IMR-90 (cell line): Measurements from ENCODE around the gene OR2B6. TPM values are rescaled to one million over a fixed set of nuclear protein-coding genes. Genes with fewer than 3 reads are reported as not detected.

ENCODE experiments used
- ATAC-seq: fragments of 200-7000 bp; cut with Tn5 transposase; 2 replicates; pipeline ENCODE4 v1.9.1; 2020; ENCODE audit warnings: low read depth, mild to moderate bottlenecking, moderate library complexity
- BruUV-seq: library from RNA; stranded (reverse); fragments of 400-500 nt; replicated peaks from 2 replicates; lab custom pipeline; 2021; lab: Mats Ljungman, UMichigan
- CTCF ChIA-PET: fragments of 300-600 bp; formaldehyde crosslinking; extraction: SDS; loops from one replicate; lab custom pipeline; 2021; ENCODE audit warnings: antibody characterized with exemption; lab: Yijun Ruan, JAX
- POLR2A ChIA-PET: fragments of 300-600 bp; sonication (Branson Sonifier 250); formaldehyde crosslinking; loops from one replicate; lab custom pipeline; 2022; ENCODE audit warnings: antibody characterized with exemption; ENCODE audit not compliant: unreplicated experiment; lab: Charles Lee
- DNase-seq: peaks from one replicate; pipeline ENCODE4 v3.0.0; 2013
- H2AFZ ChIP-seq: replicated peaks from 2 replicates; pipeline ENCODE3; 2013; ENCODE audit warnings: low read length, mild to moderate bottlenecking; ENCODE audit not compliant: poor library complexity
- H2AK5ac ChIP-seq: 2 replicates; pipeline ENCODE4 v1.6.1; 2013; ENCODE audit warnings: low read depth, low read length, inconsistent platforms
- H2AK9ac ChIP-seq: replicated peaks from 2 replicates; pipeline ENCODE3; 2013; ENCODE audit warnings: mild to moderate bottlenecking, low read depth, low read length, moderate library complexity; ENCODE audit not compliant: poor library complexity
- H2BK120ac ChIP-seq: 2 replicates; pipeline ENCODE4 v1.6.1; 2013; ENCODE audit warnings: low read depth, low read length, inconsistent platforms
- H2BK15ac ChIP-seq: 3 replicates; pipeline ENCODE4 v1.6.1; 2013; ENCODE audit warnings: low read depth, low read length, inconsistent platforms
- H2BK20ac ChIP-seq: 2 replicates; pipeline ENCODE4 v1.6.1; 2013; ENCODE audit warnings: low read depth, mild to moderate bottlenecking, inconsistent platforms, low read length, moderate library complexity
- H2BK5ac ChIP-seq: 2 replicates; pipeline ENCODE4 v1.6.1; 2013; ENCODE audit warnings: mild to moderate bottlenecking, low read depth, low read length, inconsistent platforms; ENCODE audit not compliant: poor library complexity, severe bottlenecking
- H3K14ac ChIP-seq: replicated peaks from 2 replicates; pipeline ENCODE4 v1.6.1; 2013; ENCODE audit warnings: low read depth, low read length, inconsistent platforms
- H3K18ac ChIP-seq: 2 replicates; pipeline ENCODE4 v1.6.1; 2013; ENCODE audit warnings: low read depth, low read length, control low read depth
- H3K23ac ChIP-seq: 2 replicates; pipeline ENCODE4 v1.6.1; 2013; ENCODE audit warnings: low read depth, low read length, inconsistent platforms
- H3K27ac ChIP-seq: 2 replicates; pipeline ENCODE4 v1.5.1; 2013; ENCODE audit warnings: mild to moderate bottlenecking, control low read depth, low read length; ENCODE audit not compliant: insufficient read depth
- H3K27me3 ChIP-seq: 2 replicates; pipeline ENCODE4 v1.6.1; 2013; ENCODE audit warnings: low read length; ENCODE audit not compliant: control insufficient read depth, insufficient read depth
- H3K36me3 ChIP-seq: 2 replicates; pipeline ENCODE4 v1.6.1; 2013; ENCODE audit warnings: low read length, mixed read lengths; ENCODE audit not compliant: control insufficient read depth, insufficient read depth
- H3K4ac ChIP-seq: 2 replicates; pipeline ENCODE4 v1.6.1; 2013; ENCODE audit warnings: low read depth, low read length, inconsistent platforms
- H3K4me1 ChIP-seq: 2 replicates; pipeline ENCODE4 v1.6.1; 2013; ENCODE audit warnings: low read length, mixed read lengths; ENCODE audit not compliant: control insufficient read depth, insufficient read depth
- H3K4me2 ChIP-seq: 2 replicates; pipeline ENCODE4 v1.6.1; 2013; ENCODE audit warnings: low read depth, mild to moderate bottlenecking, control low read depth, low read length, moderate library complexity
- H3K4me3 ChIP-seq: 2 replicates; pipeline ENCODE4 v1.5.1; 2013; ENCODE audit warnings: low read depth, mild to moderate bottlenecking, control low read depth, low read length, moderate library complexity; ENCODE audit not compliant: insufficient read depth
- H3K56ac ChIP-seq: 2 replicates; pipeline ENCODE4 v1.6.1; 2013; ENCODE audit warnings: low read length, inconsistent platforms; ENCODE audit not compliant: insufficient read depth; ENCODE audit errors: extremely low read depth
- H3K79me1 ChIP-seq, 2 experiments: 2 replicates each; pipeline ENCODE4 v1.6.1; 2013; ENCODE audit warnings: low read length in 2 of 2, inconsistent platforms in 1 of 2, low read depth in 1 of 2
- H3K9ac ChIP-seq: 2 replicates; pipeline ENCODE4 v1.6.1; 2013; ENCODE audit warnings: low read depth, low read length, control low read depth
- H3K9me1 ChIP-seq: 2 replicates; pipeline ENCODE4 v1.6.1; 2013; ENCODE audit warnings: low read length, inconsistent platforms; ENCODE audit not compliant: insufficient read depth
- H3K9me3 ChIP-seq: 2 replicates; pipeline ENCODE4 v1.6.1; 2013; ENCODE audit warnings: low read length; ENCODE audit not compliant: control insufficient read depth, insufficient read depth
- H4K20me1 ChIP-seq: 2 replicates; pipeline ENCODE4 v1.6.1; 2013; ENCODE audit warnings: low read length, inconsistent platforms; ENCODE audit not compliant: insufficient read depth
- H4K5ac ChIP-seq: 2 replicates; pipeline ENCODE4 v1.6.1; 2013; ENCODE audit warnings: mild to moderate bottlenecking, low read depth, low read length, control low read depth
- H4K8ac ChIP-seq, 2 experiments: 2 replicates each; pipeline ENCODE4 v1.6.1; 2013; ENCODE audit warnings: low read depth in 2 of 2, low read length in 2 of 2, control low read depth in 1 of 2, inconsistent platforms in 1 of 2
- H4K91ac ChIP-seq: 2 replicates; pipeline ENCODE4 v1.6.1; 2013; ENCODE audit warnings: low read depth, low read length, inconsistent platforms; ENCODE audit not compliant: insufficient read depth
- RCOR1 ChIP-seq: IDR thresholded peaks from 2 replicates; pipeline ENCODE4 v1.6.1; 2012; ENCODE audit warnings: mild to moderate bottlenecking, low read length, improper control_type of control experiment; ENCODE audit not compliant: insufficient replicate concordance
- RFX5 ChIP-seq: IDR thresholded peaks from 2 replicates; pipeline ENCODE4 v1.8.0; 2012; ENCODE audit warnings: low read depth, mild to moderate bottlenecking, low read length, moderate library complexity
- WGBS, 2 experiments: methylation state at CpG; one replicate each; pipeline versions ENCODE4 v1.1.5 to v1.1.7; 2013; ENCODE audit warnings: missing lambda C conversion rate in 2 of 2; ENCODE audit not compliant: insufficient read length in 1 of 2; ENCODE audit errors: extremely low coverage in 2 of 2; 5-methylcytosine and 5-hydroxymethylcytosine counted together
- dilution Hi-C: fragments of 300-500 bp; cut with HindIII; formaldehyde crosslinking; loops from one replicate; pipeline ENCODE4 v1.14.3; 2018; ENCODE audit warnings: low sequenced_read_pairs; ENCODE audit not compliant: unreplicated experiment
- in situ Hi-C: fragments of 300-500 bp; cut with MboI; formaldehyde crosslinking; loops from 3 replicates; pipeline ENCODE4 v1.14.3; 2019; ENCODE audit warnings: low sequenced_read_pairs, inconsistent platforms, mixed read lengths
- intact Hi-C: fragments of 100-400 bp; cut with micrococcal nuclease; formaldehyde crosslinking; loops from 2 replicates; pipeline ENCODE4 v1.10.0; 2022
- polyA plus RNA-seq, 3 experiments: library from polyadenylated mRNA; depleted of rRNA; stranded (reverse); fragments of >200 nt; gene quantifications; 2 replicates each; pipeline ENCODE4 v1.2.3, GENCODE V29; 2012; ENCODE audit warnings: low replicate concordance in 1 of 3
- total RNA-seq: library from RNA; depleted of rRNA; stranded (reverse); fragments of >200 nt; gene quantifications from 2 replicates; pipeline ENCODE4 v1.2.3, GENCODE V29; 2012

Gene OR2B6
- total and polyA plus RNA-seq, 2 of the 4 experiments (the other 2 are of a cell fraction), result not detected

DNA sequence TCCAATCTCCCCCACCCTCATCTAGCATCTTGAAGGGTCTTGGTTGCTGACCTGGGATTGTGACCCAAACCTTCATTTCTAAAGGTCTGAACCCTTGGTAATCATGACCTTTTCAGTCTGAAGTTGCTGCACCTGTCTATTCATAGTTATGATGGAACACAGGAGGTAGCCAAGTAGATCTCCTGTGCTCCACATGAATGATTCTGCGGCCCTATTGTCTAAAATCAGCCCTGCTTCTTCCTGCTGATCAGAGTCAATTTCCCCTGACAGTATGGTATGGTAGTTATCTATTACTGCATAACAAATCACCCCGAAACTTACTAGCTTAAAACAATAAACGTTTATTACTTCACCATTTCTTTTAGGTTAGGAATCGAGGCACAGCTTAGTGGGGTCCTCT, 9.0 kb downstream of the OR2B6 start:
- Histone ChIP-seq H2BK15ac (no peak overlapping the region), H3K9me3 (no peaks in the 10 kb centered on the region), H3K4ac (no peak overlapping the region), H2AFZ (no peak overlapping the region), H3K36me3 (no peaks in the 10 kb centered on the region), H3K4me2 (no peak overlapping the region), H2BK120ac (no peak overlapping the region), H3K79me1 (no peaks in the 10 kb centered on the region), H3K9me1 (no peaks in the 10 kb centered on the region), H4K8ac (no peak overlapping the region), H2AK9ac (no peak overlapping the region), H3K9ac (no peak overlapping the region), H3K18ac (no peak overlapping the region), H4K5ac (no peak overlapping the region), H3K14ac (no peak overlapping the region), H3K4me1 (no peaks in the 10 kb centered on the region), H3K56ac (no peak overlapping the region), H2BK5ac (no peak overlapping the region), H2AK5ac (no peak overlapping the region), H3K4me3 (no peak overlapping the region), H3K27ac (no peak overlapping the region), H4K20me1 (no peaks in the 10 kb centered on the region), H3K23ac (no peak overlapping the region), H2BK20ac (no peak overlapping the region), H4K91ac (no peak overlapping the region), H3K27me3 (no peaks in the 10 kb centered on the region)
- DNase-seq (no peak), ATAC-seq (no peak)
- ChIA-PET POLR2A (no interaction called here), CTCF (no interaction called here)
- TF ChIP-seq RFX5 (no peak), RCOR1 (no peak)
- no TSS peak for BruUV-seq
- in situ Hi-C loops, result no loop called here
- intact Hi-C loops, result no loop called here
- dilution Hi-C loops, result no loop called here
- no CpG with 5 or more reads among the region's 4 CpGs for WGBS, 2 experiments
